IPS-NIHi7 (cell line): Measurements from ENCODE around the gene PTPRN2.

Experiments
- DNase-seq: peaks from one replicate; pipeline ENCODE4 v3.0.0; 2012; ENCODE audit warnings: mixed read lengths; ENCODE audit errors: extremely low spot score

The PTPRN2 gene

DNA sequence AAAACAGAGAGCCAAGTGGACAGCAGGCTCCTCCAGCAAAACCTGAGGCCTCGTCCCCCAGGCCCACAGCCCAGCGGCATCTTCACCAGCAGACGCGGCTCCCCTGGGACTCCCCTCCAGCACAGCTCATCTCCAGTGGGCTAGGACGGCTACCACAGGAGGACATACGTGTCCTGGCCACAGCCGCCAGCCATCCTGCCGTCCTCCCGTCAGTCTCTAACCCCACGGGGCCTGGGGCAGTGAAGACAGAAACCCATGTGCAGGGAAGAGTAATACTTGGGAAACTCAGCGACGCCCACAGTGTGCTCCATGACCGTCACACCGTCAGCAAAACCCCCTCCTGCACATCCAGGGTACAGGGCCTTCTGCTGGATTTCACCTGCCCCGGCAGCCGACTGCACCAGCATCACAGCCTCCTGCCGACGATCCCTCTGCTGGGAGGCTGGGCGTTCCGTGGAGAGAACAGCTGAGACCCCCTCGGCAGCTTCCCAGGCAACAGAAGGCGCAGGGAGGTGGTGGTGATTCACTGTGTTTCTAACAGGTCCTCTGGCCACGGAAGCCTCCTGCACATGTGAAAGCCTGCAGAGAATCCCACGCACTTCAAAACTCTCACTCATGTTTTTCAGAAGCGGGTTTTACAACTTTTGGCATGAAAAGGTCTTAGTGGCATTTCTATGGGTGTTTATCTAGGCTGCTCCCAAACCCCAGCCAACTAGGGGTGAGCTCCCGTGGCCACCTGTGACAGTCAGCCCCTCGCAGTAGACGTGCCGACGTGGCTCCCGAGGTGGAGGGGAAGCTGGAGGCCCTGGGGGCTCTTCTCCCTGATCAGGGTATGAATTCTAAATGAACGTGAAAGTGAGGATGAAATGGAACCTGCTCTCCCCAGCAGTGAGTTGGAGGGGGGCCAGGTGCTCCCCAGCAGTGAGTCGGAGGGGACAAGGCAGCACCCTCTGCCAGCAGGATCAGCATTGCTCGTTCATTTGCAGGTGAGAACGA is 513.5 kb downstream of the PTPRN2 start:
- no peak for DNase-seq

DNA sequence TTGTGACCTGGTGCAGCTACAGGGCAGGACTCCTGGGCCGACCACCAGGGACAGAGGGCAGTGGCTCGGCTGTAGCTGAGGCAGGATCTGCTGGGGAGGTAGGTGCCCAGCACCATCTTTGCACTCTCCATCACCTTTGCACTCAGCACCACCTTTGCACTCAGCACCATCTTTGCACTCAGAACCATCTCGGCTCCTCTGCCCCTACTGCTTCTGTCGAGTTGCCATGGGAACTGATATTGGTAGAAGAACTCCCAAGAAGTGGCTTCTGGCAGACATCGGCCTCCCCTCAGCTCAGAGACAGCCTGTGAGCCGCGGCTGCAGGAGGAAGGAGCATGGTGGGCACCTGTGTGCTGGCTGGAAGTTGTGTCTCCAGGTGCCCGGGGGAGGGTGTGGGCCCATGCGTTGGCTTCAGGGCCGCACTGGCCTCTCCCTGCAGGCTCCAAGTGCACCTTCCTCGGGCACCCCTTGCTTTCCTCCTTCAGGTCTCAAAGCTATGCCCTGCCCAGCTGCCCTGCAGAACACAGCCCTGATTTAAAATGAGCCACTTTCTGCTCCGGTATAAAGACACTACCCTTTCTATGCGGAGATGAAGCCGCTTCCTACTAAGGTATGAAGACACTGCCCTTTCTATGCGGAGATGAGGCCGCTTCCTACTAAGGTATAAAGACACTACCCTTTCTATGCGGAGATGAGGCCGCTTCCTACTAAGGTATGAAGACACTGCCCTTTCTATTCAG is 514.5 kb downstream of the PTPRN2 start:
- no peak for DNase-seq

DNA sequence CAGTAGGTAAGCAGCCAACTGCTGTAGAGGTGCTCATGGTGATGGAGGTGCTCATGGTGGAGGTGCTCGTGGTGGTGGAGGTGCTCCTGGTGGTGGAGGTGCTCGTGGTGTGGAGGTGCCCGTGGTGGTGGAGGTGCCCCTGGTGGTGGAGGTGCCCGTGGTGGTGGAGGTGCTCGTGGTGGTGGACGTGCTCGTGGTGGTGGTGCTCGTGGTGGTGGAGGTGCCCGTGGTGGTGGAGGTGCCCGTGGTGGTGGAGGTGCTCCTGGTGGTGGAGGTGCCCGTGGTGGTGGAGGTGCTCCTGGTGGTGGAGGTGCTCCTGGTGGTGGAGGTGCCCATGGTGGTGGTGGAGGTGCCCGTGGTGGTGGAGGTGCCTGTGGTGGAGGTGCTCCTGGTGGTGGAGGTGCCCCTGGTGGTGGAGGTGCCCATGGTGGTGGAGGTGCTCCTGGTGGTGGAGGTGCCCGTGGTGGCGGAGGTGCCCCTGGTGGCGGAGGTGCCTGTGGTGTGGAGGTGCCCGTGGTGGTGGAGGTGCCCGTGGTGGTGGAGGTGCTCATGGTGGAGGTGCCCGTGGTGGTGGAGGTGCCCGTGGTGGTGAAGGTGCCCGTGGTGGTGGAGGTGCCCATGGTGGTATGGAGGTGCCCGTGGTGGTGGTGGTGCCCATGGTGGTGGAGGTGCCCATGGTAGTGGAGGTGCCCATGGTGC is 517.3 kb downstream of the PTPRN2 start:
- DNase-seq: no peak

DNA sequence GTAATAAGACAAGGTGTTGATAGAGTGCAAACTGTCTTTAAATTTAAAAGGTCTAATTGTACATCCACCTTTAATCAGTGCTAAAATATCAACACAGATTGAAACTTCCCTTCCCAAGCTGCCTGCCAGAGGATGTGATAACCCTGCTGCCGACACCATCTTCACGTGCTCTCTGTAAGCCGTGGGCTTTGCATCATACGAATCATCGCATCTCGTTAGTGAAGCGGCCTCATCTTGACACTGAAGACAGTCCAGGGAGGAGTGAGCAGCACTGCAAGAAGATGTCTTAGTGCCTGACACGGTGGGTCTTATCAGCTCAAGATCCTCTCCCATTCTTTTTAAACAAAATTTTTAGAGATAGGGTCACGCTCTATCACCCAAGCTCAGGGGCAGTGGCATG is 518.8 kb downstream of the PTPRN2 start:
- no peak for DNase-seq

DNA sequence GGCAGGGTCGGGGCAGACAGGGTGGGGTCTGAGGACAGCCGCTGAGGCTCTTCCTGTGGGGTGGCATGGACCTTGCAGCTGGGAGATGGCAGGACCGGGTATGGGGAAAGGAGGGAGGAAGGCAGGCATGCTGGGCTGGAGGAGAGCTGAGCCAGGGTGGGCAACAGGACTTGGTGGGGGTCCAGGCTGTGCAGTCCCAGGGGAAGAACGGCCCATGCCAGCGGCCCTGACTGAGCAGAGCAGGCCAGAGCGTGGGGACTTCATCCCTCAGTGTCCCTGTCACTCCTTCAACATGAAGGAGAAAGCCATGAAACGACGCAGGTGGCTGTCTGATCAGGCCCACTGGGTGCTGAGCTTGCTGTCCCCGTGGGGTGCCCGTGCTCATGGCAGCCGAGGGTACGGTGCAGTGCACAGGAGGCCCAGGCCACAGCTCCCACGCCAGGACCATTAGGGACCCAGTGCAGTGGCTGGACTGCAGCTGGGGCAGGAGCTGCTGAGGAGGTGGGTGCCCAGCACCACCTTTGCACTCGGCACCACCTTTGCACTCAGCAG is 519.6 kb downstream of the PTPRN2 start:
- no peak for DNase-seq

DNA sequence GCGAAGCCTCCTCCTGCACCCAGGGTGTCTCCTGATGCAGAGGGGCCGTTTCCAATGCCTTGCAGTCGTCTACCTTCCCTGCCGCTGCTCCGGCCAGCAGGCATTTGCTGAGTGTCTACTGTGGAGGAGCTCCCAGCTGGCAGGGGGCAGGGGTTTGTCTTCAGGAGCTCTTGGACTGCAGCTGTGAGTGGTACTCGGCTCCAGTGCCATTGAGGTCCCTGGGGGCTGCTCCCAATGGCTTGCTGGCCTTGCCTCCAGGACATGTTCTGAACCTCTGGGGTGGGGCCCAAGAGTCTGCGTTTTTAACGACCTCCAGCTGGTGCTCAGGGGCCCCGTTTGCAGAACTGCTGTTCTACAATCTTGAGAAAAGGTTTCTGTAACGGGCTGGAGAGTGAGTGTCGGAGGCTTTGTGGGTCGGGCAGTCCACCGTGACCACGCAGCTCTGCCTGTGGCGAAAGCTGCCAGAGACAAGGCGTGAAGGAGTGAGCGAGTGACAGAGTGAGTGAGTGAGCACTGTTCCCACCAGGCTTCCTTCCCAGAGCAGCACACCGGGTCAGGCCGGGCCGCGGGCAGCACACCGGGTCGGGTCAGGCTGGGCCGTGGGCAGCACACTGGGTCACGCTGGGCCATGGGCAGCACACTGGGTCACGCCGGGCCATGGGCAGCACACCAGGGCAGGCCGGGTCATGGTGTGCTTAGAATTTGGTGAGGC is 520.2 kb downstream of the PTPRN2 start:
- no peak for DNase-seq

DNA sequence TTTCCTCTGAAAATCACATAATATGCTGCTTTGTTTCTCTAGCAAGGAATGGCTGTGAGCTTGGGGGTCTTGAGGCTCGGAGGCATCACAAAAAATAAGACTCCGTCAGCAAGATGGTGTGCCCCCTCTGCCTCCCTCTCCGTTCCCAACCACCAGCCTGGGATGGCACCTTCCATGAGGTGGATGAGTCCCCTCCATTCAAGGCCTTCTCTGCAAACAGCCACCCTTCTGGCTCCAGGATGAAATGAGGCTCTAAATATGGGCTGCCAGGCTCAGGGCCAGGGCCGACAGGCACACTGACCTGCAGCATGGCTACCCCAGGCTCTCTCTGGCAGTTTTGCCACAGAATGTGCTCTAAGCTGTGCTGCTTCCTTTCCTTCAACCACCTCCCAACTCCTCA is 521.5 kb downstream of the PTPRN2 start:
- no peak for DNase-seq

DNA sequence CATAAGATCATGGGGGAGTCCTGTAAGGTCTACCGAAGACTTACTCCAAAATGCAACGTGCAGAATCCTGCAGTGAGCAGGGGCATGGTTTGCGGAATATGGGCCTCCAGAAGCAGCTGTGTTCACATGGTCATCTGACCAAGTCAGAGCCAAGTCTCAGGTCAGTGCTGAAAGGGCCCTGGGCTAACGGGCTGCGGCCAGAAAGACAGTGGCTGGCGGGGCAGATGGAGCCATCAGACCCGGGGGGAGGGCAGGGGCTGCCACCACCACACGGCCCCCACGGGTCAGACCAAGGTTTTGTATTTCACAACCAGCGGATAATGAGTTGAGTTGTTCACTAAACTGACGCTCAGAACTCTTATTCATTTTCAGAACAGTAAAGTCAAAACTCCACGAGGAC is 522.3 kb downstream of the PTPRN2 start:
- DNase-seq: no peak

DNA sequence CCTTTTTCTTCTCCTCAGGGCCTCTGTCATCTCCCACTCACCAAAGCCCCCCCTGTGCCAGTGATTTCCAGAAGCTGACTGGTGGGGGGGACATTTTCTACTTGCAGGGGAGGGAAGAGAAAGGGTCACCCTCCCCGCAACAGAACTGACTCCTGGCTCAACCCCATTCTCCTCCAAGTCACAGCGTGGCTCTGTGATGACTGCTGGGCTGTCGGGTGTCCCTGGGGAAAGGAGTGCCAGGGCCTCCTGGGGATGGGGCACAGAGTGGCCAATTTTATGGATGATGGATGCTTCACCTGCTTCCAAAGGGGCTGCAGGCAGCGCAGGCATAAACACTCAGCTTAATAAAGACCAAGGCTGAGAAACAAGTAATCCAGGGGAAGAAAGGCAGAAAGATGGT is 523.0 kb downstream of the PTPRN2 start:
- DNase-seq: no peak

DNA sequence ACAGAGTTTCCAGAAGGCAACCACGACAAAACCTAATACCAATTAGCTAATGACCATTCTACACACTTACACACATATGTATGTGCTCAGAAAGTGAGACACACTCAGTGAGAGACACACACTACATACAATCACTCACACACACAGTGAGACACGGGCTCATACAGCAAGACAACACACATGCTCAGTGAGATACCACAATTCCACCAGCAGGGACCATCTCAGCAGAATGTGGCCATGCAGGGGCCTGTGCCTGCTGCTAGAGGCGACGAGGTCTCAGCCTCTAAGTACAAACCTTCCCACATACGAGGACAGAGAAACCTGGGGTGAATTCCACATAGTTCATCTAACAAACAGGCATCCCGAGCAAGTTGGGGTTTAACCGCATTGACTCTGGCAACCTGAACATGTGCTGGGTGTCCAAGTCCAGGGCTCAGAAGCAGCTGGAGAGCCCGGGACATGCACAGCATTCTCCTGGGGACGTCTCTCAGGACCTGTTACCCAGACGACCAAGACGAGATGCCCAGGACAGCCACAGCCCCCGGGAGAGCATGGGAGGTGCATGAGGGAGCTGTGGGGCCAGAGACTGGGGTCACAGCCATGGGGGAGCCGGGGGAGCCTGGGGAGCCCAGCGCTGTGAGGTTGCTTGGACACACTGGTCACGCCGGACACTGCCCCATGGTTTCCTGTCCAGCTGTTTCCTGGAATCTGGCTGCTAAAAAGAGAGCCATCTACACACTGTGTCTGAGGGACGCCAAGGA is 523.6 kb downstream of the PTPRN2 start:
- no peak for DNase-seq

DNA sequence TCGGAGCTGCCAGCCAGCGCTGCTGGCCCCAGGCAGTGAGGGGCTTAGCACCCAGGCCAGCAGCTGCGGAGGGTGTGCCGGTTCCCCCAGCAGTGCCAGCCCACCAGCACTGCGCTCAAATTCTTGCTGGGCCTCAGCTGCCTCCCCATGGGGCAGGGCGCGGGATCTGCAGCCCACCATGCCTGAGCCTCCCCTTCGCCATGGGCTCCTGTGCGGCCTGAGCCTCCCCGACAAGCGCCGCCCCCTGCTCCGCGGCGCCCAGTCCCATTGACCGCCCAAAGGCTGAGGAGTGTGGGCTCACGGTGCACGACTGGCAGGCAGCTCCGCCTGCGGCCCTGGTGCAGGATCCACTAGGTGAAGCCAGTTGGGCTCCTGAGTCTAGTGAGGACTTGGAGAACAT is 525.0 kb downstream of the PTPRN2 start:
- DNase-seq: no peak

DNA sequence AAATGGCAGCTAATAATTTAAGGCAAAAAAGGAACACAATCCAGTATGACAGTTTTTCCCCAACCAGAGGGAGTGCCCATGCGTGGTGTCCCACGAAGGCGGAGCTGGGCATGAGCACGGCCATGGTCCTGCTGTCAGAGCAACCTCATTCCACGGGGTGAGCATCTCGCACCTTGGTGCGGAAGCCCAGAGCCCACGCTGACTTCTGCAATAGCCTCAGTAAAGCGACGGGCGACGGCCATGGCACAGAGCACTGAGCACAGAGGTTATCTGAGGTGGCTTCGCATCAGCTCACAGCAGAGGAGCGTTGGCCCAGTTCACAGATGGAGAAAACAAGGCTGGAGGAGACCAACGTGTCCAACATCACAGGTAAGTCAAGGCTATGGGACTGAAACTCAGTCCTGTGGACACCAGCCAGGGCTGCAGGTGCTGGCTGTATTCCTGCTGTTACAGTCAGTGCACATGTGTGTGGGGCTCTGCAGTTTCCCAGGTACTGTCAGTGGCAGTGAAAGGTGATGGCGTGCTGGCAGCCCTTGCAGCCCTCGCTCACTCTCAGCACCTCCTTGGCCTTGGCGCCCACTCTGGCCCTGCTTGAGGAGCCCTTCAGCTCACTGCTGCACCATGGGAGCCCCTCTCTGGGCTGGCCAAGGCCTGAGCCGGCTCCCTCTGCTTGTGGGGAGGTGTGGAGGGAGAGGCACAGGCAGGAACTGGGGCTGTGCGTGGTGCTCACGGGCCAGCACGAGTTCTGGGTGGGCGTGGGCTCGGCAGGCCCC is 525.6 kb downstream of the PTPRN2 start:
- no peak for DNase-seq

DNA sequence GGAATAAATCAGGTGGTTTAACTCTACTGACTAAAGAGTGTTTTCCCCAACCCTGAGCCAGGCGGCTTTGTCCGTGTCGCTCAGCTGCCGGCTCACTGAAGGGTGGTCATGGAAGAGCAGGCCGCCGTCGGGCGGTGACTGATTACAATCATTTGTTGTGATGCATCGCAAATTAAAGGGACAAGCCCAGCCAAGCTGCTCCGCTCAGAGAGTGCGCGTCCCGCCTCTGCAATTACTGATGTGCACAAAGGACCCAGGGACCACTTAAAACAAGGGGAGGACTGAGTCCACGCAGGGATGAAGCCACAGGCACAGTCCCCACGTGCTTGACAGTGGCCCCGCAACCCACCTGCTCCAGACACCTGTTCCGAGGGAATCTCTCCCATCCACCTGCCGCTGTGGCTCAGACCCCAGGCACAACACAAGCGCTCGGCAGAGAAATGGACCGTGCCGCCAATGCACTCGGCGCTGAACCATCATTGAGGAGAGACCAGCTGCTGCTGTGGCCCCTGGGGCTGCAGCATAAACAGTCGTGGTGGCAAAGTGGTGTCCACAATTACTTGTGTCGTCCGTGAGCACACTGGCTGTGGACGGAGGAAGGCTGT is 526.5 kb downstream of the PTPRN2 start:
- DNase-seq: no peak

DNA sequence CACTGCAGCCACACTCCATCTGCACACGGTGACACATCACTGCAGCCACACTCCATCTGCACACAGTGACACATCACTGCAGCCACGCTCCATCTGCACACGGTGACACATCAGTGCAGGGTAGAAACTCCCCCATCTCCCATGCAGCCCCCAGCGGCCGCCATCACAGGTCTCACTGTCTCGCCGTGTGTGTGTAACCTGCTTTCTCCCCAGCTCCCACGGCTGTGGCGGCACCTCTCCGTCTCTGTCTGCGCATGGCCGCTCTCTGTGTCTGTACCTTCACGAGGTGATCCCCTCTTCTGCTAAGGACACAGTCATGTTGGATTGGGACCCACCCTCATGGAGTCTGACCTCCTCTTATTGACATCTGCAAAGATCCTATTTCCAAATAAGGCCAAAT is 527.4 kb downstream of the PTPRN2 start:
- no peak for DNase-seq

DNA sequence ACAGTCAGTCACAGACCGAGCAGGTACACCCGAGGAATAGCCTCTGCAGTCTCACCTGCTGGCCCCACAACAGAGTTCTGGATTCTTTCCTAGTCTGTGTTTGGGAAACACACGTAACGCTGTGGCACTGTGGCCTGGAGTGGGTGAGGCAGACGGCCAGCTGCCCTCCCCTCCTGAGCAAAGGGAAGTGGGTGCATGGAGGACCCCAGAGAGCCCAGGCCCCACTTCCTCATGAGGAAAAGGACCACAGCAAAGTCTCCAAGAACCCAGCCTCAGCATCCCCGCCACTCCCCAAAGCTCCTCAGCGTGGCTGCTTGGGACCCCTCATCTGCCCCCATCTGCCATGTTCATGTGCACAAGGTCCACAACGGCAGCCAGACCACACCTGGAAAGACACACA is 530.2 kb downstream of the PTPRN2 start:
- DNase-seq: no peak

DNA sequence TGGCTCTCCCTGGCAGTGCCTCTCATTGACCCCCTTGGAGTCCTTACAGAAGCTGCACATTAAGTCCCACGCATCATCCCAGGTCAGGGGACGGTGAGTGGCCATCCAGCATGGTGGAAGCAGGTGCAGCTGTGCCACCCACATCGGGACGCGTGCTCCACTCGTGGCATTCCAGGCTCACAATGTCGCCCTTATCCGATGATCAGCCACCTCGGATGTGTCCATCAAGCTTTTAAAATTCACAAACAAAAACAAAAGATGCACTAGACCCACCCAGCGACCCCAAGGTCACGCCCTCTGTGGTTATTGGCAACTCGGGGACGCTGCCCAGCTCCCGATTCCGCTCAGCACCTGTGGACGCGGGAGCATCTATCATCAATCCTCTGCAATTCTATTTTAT is 530.9 kb downstream of the PTPRN2 start:
- DNase-seq: no peak

DNA sequence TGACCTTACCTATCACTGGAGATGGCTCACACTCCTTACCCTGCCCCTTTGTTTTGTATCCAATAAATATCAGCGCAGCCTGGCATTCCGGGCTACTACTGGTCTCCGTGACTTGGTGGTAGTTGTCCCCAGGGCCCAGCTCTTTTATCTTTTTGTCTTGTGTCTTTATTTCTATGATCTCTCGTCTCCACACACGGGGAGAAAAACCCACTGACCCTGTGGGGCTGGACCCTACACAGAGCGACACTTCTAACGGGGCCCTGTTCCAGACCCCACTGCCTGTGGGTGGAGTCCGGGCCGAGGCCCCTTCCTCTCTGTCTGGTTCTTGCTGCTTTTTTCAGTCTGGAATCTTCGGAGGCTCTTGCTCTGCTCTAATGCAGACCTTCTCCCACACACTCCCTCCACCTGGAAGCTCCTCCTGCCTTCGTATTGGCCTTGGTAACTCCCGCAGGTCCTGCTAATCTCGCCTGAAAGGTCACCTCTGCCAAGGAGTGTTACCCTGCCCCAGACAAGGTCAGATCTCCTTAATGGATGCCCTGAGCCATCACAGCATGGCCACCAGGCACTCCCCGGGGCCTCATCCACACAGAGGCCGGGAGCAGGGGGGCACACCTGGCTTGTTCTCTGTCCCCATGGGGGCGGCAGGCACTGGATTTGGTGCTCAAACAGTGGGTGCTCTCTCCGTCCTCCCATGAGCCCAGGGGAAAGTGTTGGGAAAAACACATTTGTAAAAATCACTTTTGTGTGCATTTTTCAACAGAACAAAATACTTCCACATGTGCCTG is 531.7 kb downstream of the PTPRN2 start:
- no peak for DNase-seq

DNA sequence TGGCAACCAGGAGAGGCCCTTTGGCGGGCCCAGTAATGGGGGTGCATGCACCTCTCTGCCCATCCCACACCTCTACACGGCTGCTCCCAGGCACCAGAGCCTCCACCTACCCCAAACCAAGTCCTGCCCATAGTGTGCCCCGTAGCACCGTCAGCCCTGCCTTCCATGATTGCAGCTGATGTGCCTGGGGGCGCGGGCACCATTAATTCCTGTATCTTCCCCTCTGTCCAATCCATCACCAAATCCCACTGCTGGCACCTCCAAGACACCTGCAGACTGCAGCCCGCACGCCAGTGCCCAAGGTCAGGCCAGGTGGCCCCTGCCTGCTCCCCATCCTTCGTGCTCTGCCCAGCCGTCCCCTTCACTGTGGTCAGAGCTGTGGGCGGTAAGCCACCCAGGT is 533.0 kb downstream of the PTPRN2 start:
- no peak for DNase-seq

DNA sequence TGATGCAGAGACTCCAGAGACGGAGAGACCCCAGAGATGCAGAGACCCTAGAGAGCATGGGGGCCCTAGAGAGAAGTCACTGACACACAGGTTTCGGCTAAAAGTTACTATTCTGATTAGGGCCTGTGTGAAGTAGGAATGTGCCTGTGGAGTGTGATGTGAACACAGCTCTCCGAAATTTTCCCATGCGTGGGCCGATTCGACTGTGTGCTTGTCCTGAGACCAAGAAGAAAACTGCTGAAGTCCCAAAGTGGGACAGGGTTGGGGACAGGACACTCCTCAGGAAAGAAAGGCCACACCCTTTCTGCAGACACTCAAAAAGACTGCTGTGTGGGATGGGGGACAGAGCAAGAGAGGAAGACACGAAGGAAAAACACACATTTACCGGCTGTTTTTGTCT is 533.5 kb downstream of the PTPRN2 start:
- DNase-seq: no peak
